WERI-Rb-1 (cell line): ENCODE data around the gene IDH2.

Experiments used
- DNase-seq: peaks from one replicate; pipeline ENCODE4 v3.0.0-alpha.2; 2020
- H3K27ac ChIP-seq: fragments of 250-450 bp; sonication (Bioruptor Pico); 2 replicates; pipeline ENCODE4 v1.5.1; 2020; ENCODE audit warnings: mild to moderate bottlenecking, moderate library complexity
- H3K27me3 ChIP-seq: fragments of 250-450 bp; sonication (Bioruptor Pico); 2 replicates; pipeline ENCODE4 v1.5.1; 2021; ENCODE audit warnings: mild to moderate bottlenecking, low read depth, moderate library complexity; ENCODE audit not compliant: insufficient read depth, severe bottlenecking
- H3K36me3 ChIP-seq: fragments of 250-450 bp; sonication (Bioruptor Pico); 2 replicates; pipeline ENCODE4 v1.5.1; 2020; ENCODE audit warnings: mild to moderate bottlenecking, moderate library complexity
- H3K4me3 ChIP-seq: 2 replicates; pipeline ENCODE4 v1.5.1; 2011; ENCODE audit warnings: low read depth, mild to moderate bottlenecking, control low read depth, low read length
- H3K9me3 ChIP-seq: fragments of 250-450 bp; sonication (Bioruptor Pico); 2 replicates; pipeline ENCODE4 v1.5.1; 2021; ENCODE audit warnings: mild to moderate bottlenecking, moderate library complexity; ENCODE audit not compliant: severe bottlenecking
- CTCF ChIP-seq: IDR thresholded peaks from 2 replicates; pipeline ENCODE4 v1.5.1; 2011; ENCODE audit warnings: low read depth, mild to moderate bottlenecking, control low read depth, inconsistent platforms, low read length

The IDH2 gene

GRCh38 chr15:90054618-90055097 is 47.6 kb downstream of the IDH2 start:
- H3K27ac ChIP-seq = no peak overlapping the region
- no peak overlapping the region for H3K4me3 ChIP-seq
- H3K9me3 ChIP-seq = no peaks in the 10 kb centered on the region
- H3K36me3 ChIP-seq = no peaks in the 10 kb centered on the region
- no peak for TF ChIP-seq CTCF
- H3K27me3 ChIP-seq = no peaks in the 10 kb centered on the region
- DNase-seq = no peak

GRCh38 chr15:90053685-90054466 is 48.4 kb downstream of the IDH2 start:
- no peak for DNase-seq
- H3K27ac ChIP-seq = no peak overlapping the region

GRCh38 chr15:90051874-90052273 is 50.4 kb downstream of the IDH2 start:
- Histone ChIP-seq H3K27me3 (no peaks in the 10 kb centered on the region), H3K4me3 (no peak overlapping the region), H3K36me3 (no peaks in the 10 kb centered on the region), H3K9me3 (no peaks in the 10 kb centered on the region), H3K27ac (no peak overlapping the region)
- DNase-seq = no peak
- no peak for TF ChIP-seq CTCF

More at GRCh38 chr15:90053685-90054466, 48.4 kb downstream of the IDH2 start:
- TF ChIP-seq CTCF = no peak
- H3K36me3 ChIP-seq = no peaks in the 10 kb centered on the region
- H3K9me3 ChIP-seq = no peaks in the 10 kb centered on the region
- no peaks in the 10 kb centered on the region for H3K27me3 ChIP-seq
- H3K4me3 ChIP-seq = no peak overlapping the region

- TF ChIP-seq CTCF = no peak
- Histone ChIP-seq H3K9me3 (no peaks in the 10 kb centered on the region), H3K27me3 (no peaks in the 10 kb centered on the region), H3K36me3 (no peaks in the 10 kb centered on the region), H3K27ac (no peak overlapping the region), H3K4me3 (no peak overlapping the region)
- DNase-seq = no peak
Measured at GRCh38 chr15:90049666-90050604, 52.3 kb downstream of the IDH2 start.

GRCh38 chr15:90049030-90049429 is 53.2 kb downstream of the IDH2 start:
- TF ChIP-seq CTCF = no peak
- H3K36me3 ChIP-seq = no peaks in the 10 kb centered on the region
- H3K27me3 ChIP-seq = no peaks in the 10 kb centered on the region
- no peak overlapping the region for H3K27ac ChIP-seq
- no peak for DNase-seq
- H3K4me3 ChIP-seq = no peak overlapping the region
- H3K9me3 ChIP-seq = no peaks in the 10 kb centered on the region
